Prostate gland (tissue), 2 donors: ENCODE results near the gene CYTL1.

Source experiments
- POLR2A ChIP-seq: fragments of 450-650 bp; IDR thresholded peaks from one replicate; pipeline ENCODE4 v1.6.1; 2016; ENCODE audit warnings: antibody characterized with exemption, mild to moderate bottlenecking
- POLR2AphosphoS5 ChIP-seq: sonication (generic); formaldehyde crosslinking; IDR thresholded peaks from one replicate; pipeline ENCODE4 v1.6.1; 2017; ENCODE audit warnings: antibody characterized with exemption
- TF ChIP-seq, protein P1 (sequence below), 4 experiments: fragments of 200-600 bp in 2 of 4; fragments of 450-650 bp in 2 of 4; sonication (generic) in 2 of 4; IDR thresholded peaks; 1 replicate in 3 of 4; 2 replicates in 1 of 4; pipeline ENCODE4 v1.5.1; 2016 to 2019; ENCODE audit warnings: antibody characterized with exemption in 4 of 4, mild to moderate bottlenecking in 2 of 4, moderate library complexity in 2 of 4

DNA sequence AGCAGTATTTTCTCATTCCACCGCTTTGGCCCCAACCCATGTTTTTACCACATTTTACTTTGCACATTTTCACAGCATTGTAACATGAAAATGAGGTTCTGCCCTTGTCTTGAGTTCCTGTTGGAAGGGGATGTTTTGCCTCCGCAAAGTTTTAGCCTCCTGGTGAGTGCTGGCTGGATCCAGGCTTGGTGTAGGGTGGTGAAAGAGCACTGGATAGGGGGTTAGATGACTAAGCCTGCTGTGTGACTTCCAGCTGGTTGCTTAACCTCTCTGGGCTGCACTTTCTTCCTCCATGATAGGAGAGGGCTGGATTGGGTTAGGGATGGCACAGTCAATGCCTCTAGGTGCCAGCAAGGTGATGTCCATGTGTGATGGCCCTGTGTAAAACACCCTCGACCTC is 28.9 kb downstream of the CYTL1 start:
- TF ChIP-seq POLR2A (no peak), POLR2AphosphoS5 (no peak)
- TF ChIP-seq, protein P1, sequence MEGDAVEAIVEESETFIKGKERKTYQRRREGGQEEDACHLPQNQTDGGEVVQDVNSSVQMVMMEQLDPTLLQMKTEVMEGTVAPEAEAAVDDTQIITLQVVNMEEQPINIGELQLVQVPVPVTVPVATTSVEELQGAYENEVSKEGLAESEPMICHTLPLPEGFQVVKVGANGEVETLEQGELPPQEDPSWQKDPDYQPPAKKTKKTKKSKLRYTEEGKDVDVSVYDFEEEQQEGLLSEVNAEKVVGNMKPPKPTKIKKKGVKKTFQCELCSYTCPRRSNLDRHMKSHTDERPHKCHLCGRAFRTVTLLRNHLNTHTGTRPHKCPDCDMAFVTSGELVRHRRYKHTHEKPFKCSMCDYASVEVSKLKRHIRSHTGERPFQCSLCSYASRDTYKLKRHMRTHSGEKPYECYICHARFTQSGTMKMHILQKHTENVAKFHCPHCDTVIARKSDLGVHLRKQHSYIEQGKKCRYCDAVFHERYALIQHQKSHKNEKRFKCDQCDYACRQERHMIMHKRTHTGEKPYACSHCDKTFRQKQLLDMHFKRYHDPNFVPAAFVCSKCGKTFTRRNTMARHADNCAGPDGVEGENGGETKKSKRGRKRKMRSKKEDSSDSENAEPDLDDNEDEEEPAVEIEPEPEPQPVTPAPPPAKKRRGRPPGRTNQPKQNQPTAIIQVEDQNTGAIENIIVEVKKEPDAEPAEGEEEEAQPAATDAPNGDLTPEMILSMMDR (IDR thresholded peaks at IDR 0.05), result no peak
